Measurements from ENCODE around the gene PRPF19. TPM values are rescaled to one million over a fixed set of nuclear protein-coding genes. Genes with fewer than 3 reads are reported as not detected.

The PRPF19 gene
- total RNA-seq, 1 donor from 2014 or later = 34.5 TPM

- H3K79me2 ChIP-seq (ENCODE audit: low read depth) = peaks cover 38% of the 10 kb centered on the region
- peaks cover 11% of the 10 kb centered on the region for H3K36me3 Mint-ChIP-seq
- no peak overlapping the region for H2AFZ ChIP-seq (replicated peaks)
- H3K27ac Mint-ChIP-seq = no peak overlapping the region
- peak overlapping the region; percentile 35 for H3K4me3 Mint-ChIP-seq
- peaks cover 16% of the 10 kb centered on the region for H3F3A ChIP-seq (ENCODE audit: low read depth)
- H3K27ac ChIP-seq = no peak overlapping the region
- H3K9me3 ChIP-seq (ENCODE audit: low read depth) = no peaks in the 10 kb centered on the region
- peaks cover 27% of the 10 kb centered on the region for H3K4me1 Mint-ChIP-seq
- H3K9me3 Mint-ChIP-seq = no peaks in the 10 kb centered on the region
- no peak overlapping the region for H3K4me2 ChIP-seq
- H3K27me3 ChIP-seq = peaks cover 7% of the 10 kb centered on the region
- no peak for TF ChIP-seq EZH2phosphoT487 (IDR thresholded peaks at IDR 0.05)
- no peak for TF ChIP-seq EZH2 (IDR thresholded peaks at IDR 0.05)
- TF ChIP-seq CTCF (IDR thresholded peaks at IDR 0.05) = no peak
- no peak overlapping the region for H3K9ac ChIP-seq
- no peak for DNase-seq (ENCODE audit: low spot score)
- H3K36me3 ChIP-seq = peaks cover 10% of the 10 kb centered on the region
- no peak overlapping the region for H3K4me3 ChIP-seq
- peaks cover 33% of the 10 kb centered on the region for H4K20me1 ChIP-seq (ENCODE audit: low read depth)
- peaks cover 11% of the 10 kb centered on the region for H3K4me1 ChIP-seq
- peaks cover 7% of the 10 kb centered on the region for H3K27me3 Mint-ChIP-seq (ENCODE audit: insufficient read depth, low read depth)
These were observed 3.8 kb downstream of the PRPF19 start for GRCh38 chr11:60902625-60903024.

- peaks cover 19% of the 10 kb centered on the region for H3K36me3 Mint-ChIP-seq
- no peak for TF ChIP-seq CTCF (IDR thresholded peaks at IDR 0.05)
- no peak for TF ChIP-seq EZH2phosphoT487 (IDR thresholded peaks at IDR 0.05)
- no peak for TF ChIP-seq EZH2 (IDR thresholded peaks at IDR 0.05)
- Histone ChIP-seq H3K4me3 (no peak overlapping the region), H3K9ac (no peak overlapping the region), H3K27ac (no peak overlapping the region), H4K20me1 (ENCODE audit: low read depth) (peaks cover 30% of the 10 kb centered on the region), H3K9me3 (ENCODE audit: low read depth) (no peaks in the 10 kb centered on the region), H3K4me1 (peaks cover 11% of the 10 kb centered on the region), H3K36me3 (peaks cover 23% of the 10 kb centered on the region), H3K27me3 (no peaks in the 10 kb centered on the region), H2AFZ (replicated peaks) (no peak overlapping the region), H3K4me2 (no peak overlapping the region), H3F3A (ENCODE audit: low read depth) (peaks cover 11% of the 10 kb centered on the region), H3K79me2 (ENCODE audit: low read depth) (peaks cover 35% of the 10 kb centered on the region)
- H3K9me3 Mint-ChIP-seq = no peaks in the 10 kb centered on the region
- peaks cover 7% of the 10 kb centered on the region for H3K27me3 Mint-ChIP-seq (ENCODE audit: insufficient read depth, low read depth)
- H3K27ac Mint-ChIP-seq = no peak overlapping the region
- H3K4me3 Mint-ChIP-seq = no peak overlapping the region
- no peak for DNase-seq (ENCODE audit: low spot score)
- peaks cover 21% of the 10 kb centered on the region for H3K4me1 Mint-ChIP-seq
These were observed 5.5 kb downstream of the PRPF19 start for GRCh38 chr11:60900673-60901404.

GRCh38 chr11:60899977-60900376 is 6.4 kb downstream of the PRPF19 start:
- H3K36me3 ChIP-seq = peaks cover 23% of the 10 kb centered on the region
- peaks cover 7% of the 10 kb centered on the region for H3F3A ChIP-seq (ENCODE audit: low read depth)
- no peak overlapping the region for H3K4me3 Mint-ChIP-seq
- H3K9me3 ChIP-seq (ENCODE audit: low read depth) = no peaks in the 10 kb centered on the region
- no peak overlapping the region for H3K9ac ChIP-seq
- no peak overlapping the region for H2AFZ ChIP-seq (replicated peaks)
- no peaks in the 10 kb centered on the region for H3K9me3 Mint-ChIP-seq
- H3K4me1 Mint-ChIP-seq = peaks cover 14% of the 10 kb centered on the region
- H4K20me1 ChIP-seq (ENCODE audit: low read depth) = peaks cover 22% of the 10 kb centered on the region
- no peak overlapping the region for H3K4me2 ChIP-seq
- peaks cover 7% of the 10 kb centered on the region for H3K27me3 Mint-ChIP-seq (ENCODE audit: insufficient read depth, low read depth)
- H3K36me3 Mint-ChIP-seq = peaks cover 27% of the 10 kb centered on the region
- no peak for DNase-seq (ENCODE audit: low spot score)
- H3K79me2 ChIP-seq (ENCODE audit: low read depth) = peaks cover 27% of the 10 kb centered on the region
- no peak overlapping the region for H3K27ac Mint-ChIP-seq
- peaks cover 6% of the 10 kb centered on the region for H3K4me1 ChIP-seq
- H3K4me3 ChIP-seq = no peak overlapping the region
- TF ChIP-seq EZH2 (IDR thresholded peaks at IDR 0.05) (no peak), EZH2phosphoT487 (IDR thresholded peaks at IDR 0.05) (no peak), CTCF (IDR thresholded peaks at IDR 0.05) (no peak)
- no peaks in the 10 kb centered on the region for H3K27me3 ChIP-seq
- H3K27ac ChIP-seq = no peak overlapping the region

All from neural progenitor cell (in vitro differentiated cells).